NCI-H748 (cell line): ENCODE results near the gene POU6F2.
"Not testable (repeated sequence)": the region's sequence is repeated elsewhere in the genome, so short reads cannot be mapped to it uniquely, and the experiment has no call there.

Experiments used
- DNase-seq: peaks from one replicate; lab custom pipeline; 2025; ENCODE audit not compliant: unreplicated experiment; lab: John Stamatoyannopoulos, UW

Gene POU6F2

DNA sequence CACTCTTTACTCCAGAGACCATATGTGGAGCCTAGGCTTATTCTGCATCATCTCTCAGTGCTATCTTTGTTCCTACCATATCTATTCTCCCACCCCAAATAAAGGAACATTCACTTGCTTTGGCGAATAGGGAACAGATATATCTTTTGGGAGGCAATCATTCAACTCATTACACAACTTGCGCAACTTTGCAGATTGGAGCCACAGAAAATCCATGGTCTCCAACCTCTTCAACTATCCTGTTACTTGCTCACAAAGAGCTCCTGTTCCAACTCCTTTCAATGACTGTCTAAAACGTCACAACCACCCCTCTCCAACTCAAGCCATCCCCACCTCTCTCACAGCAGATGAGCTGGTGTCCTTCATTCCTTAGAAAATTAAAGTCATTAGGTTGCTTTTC, 203.7 kb downstream of the POU6F2 start:
- DNase-seq = no peak

DNA sequence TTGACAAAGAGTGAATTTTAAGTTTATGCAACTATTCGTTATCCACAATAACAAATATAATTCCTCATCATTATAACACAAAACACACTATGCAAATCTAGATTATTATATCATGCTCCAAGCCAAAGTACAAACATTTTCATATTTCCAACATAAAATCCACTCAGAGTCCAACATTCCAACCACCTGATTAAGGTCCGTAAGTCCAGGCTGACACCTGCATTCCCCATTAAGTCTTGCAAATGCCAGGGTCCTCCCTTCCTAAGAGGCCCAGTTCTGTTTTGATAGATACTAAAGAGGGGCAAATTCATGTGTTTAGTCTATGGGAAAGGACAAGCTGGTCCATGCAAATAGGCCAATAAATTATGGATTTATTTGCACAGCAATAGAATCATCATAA, 206.1 kb downstream of the POU6F2 start:
- no peak for DNase-seq

DNA sequence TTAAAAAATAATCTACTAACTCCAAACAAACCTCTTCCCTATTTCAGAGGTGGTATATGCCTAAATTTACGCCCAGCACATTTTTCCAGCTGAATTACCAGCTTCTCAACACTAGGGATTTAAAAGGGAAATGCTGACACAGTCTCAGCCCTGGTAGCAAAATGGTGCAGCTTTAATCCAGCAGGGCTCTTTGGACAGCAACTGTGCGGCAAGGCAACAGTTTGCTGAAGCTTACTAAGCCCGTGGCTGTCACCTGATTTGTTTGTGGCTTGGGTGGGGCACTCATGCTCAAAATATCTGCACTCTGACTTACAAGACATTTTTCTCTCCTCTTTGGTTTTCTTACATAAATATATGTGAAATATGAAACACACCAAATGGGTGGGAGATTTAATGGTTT, 206.7 kb downstream of the POU6F2 start:
- peak; percentile 19 for DNase-seq

DNA sequence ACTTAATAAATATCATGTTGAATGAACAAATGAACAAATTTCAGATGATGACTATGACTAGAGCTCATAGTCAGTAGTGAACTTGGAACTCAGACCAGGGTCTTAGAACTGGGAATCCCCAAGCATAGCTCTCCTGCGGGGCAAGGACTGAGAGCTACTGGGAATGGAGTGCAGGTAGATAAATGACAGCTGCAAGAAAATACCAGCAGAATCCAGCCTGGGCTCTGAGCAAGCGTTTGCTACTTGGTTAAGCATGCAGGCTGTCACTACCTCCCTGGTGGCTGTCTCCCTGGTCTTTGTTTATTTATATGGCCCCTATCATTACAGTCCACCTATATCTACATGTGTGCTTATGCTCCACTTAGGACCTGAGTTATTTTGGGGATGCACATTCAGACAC, 208.4 kb downstream of the POU6F2 start:
- no peak for DNase-seq

DNA sequence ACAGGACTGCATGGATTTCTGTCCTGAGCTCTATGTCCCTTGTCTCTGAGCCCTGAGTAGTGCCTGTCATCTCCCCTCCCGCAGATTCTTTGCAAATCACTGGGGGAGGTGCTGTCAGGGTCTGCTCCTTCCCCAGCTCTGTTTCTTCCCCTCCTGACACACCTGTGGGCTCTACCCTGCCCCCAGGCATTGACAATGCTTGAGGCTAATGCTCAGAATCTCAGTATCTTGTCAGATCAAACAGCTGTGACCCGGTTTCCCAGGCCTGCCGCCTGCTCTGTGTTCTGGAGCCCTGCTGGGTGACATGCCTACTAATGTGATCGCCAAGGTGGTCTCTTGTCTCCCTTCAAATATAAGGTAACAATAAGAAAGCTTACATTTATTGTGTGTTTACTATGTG, 209.0 kb downstream of the POU6F2 start:
- no peak for DNase-seq

DNA sequence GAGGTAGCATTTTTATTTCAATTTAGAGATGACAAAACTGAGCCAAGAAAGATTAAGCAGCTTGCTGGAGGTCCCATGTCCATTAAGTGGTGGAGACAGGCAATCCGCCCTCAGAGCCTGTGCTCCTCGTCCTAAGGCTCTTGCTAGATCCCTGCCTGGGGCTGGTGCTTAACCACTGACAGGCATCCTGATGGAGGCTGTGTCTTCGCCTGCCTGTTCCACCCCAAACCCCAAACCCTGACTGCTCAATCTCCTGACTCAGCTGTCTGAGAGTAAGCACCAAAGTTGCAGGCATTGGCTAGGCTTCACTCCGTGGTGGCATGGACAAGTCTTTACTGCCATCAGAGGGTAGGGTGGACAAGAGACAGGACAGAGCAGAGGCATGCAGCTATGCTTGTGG, 209.4 kb downstream of the POU6F2 start:
- DNase-seq = no peak

DNA sequence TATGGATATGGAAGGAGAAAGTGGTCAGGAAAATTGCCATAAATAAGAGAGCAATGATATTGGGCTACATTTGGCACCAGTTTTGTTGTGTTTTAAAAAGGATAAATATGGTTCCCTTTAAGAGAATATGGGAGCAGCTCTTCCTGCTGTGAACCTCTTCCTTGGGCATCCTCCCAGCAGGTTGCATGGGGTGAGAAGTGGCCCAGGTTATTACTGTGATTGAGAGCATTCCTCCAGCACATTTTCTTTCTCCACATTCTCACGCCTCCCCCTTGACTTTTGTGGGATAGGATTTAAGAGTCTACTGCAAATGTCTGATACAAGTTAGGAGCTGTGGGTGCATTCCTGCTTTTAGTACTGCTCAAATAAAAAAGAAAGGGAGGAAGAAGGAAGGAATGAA, 214.8 kb downstream of the POU6F2 start:
- DNase-seq = no peak

DNA sequence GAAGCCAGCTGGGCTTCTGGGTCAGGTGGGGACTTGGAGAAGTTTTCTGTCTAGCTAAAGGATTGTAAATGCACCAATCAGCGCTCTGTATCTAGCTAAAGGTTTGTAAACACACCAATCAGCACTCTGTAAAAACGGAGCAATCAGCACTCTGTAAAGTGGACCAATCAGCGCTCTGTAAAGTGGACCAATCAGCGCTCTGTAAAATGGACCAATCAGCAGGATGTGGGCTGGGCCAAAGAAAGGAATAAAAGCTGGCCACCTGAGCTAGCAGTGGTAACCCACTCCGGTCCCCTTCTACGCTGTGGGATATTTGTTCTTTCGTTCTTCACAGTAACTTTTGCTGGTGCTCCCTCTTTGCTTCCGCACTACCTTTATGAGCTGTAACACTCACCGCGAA, 216.7 kb downstream of the POU6F2 start:
- not testable (repeated sequence) for DNase-seq

DNA sequence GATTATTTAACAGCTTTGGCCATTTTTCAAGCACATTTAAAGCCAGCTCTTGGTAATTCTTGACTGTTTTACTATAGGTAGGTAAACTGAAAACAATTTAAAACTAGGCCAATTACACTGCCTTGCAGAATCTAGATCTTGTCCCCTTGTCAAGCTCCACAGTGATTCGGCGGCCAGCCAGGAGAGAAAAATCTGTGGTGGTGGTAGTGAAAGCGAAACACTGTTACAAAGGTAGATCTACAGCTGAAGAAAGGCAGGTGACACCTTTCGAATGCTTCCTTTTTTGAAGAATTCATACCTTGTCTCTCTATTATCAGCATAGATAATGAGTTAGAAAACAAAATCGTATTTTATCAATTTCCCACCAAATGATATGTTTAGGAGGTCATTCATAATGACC, 218.3 kb downstream of the POU6F2 start:
- no peak for DNase-seq

DNA sequence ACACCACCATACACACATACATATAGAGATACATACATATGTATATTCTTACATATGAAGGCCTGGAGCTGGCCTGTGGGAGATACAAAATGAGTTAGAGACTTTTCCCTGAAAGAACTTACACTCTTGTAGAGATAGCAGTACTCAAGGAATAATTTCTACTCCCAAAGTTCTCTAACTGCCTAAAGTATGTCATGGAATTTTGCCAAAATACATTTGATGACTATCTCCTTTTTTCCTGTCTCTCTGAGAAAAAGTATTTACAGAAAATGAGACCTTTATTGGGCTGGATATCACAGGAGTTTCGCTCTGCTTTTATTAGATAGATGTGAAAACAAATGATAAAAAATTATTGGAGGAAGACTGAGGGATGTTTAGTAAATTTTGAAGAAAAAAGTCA, 220.1 kb downstream of the POU6F2 start:
- no peak for DNase-seq

DNA sequence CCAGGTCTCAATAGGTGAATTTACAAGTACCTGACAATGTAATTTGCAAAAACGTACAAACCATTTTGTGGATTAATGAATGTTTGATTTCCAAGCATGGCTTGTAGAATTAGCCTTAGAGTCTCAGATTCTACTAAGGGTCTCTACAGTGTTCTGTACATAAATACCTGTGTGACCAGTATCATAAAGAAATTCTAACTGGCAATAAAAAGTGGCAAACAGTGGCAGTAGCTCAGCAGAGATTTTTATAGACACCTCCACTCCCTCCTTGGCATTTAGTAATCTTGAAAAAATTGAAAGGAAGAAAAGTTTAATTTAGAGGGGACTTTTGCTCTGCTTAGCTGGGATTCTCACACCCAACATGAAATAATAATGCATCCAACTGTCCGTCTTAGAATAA, 220.8 kb downstream of the POU6F2 start:
- DNase-seq = no peak

DNA sequence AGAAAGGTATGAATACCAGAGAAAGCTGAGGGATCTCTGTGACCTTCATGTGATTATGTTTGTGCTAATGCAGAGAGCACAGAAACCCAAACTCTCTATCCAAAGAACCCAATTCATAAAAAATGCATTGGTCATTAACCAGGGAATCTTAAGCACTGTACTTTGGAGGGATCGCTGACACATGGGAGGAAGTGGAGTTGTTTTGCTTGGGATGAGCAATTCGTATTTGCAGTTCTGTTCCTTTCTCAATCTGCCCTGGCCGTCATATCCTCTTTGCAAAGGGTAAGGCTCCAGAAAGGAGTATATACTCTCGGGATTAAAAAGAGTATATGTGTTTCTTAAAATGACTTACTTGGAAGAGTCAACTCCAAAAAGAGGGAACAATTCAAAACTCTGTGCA, 221.3 kb downstream of the POU6F2 start:
- no peak for DNase-seq

DNA sequence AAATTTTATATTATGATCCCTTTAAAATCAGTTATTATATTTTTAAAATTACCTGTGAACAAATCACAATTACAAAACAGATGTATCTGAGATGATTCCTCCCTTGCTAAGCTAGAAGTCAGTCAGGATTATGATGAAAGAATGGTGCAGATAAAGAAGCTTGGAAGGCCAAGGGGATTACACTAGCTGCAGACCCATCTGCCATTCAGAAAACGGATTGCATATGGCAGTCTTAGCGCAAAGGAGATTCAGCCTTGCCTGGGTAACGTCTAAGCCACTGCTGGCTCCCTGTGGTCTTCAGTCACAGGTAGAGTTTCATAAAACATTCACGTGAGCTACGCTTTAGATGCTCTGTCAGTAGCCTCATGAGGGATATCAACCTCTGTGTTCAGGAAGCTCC, 222.2 kb downstream of the POU6F2 start:
- DNase-seq = no peak

DNA sequence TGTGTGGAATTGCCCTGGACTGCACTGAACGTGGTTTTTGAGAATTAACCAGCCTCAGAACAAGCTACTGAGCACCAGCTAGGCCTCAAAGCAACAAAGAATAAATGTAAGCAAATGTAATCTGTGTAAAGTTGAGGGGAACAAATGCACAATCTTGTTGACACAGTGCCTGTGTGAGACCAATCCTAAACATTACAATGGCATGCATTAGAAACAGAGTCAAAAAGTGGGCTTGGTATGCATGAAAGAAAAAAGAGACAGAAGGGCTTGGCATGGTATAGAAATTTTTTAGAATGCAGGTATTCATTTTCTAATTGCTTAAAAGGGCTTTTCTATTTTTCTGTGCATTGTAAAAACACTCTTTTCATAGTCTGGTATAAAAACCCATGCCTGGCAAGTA, 224.3 kb downstream of the POU6F2 start:
- DNase-seq = no peak

DNA sequence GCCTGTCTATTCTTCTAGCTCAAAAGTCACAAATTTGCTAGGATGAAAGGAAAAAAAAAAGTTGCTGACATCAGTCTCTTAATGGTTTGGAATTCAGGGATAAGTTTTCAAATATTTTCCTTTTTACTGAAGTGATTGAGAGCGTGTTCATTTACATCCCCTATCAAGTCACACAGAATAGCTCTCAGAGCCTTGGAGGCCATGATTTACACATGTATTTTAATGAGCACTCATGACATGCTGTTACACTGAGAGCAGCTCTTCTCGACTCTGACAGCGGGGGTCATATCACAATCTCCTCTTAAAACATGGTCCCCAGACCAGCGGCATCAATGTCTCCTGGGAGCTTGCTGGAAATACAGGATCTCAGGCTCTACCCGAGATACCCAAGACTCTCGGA, 232.7 kb downstream of the POU6F2 start:
- no peak for DNase-seq

DNA sequence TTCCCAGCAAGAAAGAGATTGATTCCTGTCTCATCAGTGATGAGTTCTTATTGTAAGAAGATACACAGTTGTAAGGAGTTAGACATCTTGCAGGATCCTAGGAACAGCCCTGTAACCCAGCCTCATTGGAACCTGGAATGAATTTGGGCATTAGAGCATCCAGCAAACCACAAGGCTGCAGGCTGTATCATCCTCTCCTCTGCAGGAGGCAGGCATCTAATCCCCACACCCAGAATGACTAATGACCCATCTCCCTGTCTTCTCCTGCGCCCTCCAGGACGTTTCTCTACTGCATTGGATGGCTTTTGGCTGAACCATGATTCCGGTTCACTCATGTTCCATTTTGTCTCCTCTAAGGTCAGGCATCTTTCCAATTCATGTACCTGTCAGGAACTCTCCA, 233.9 kb downstream of the POU6F2 start:
- DNase-seq = no peak

DNA sequence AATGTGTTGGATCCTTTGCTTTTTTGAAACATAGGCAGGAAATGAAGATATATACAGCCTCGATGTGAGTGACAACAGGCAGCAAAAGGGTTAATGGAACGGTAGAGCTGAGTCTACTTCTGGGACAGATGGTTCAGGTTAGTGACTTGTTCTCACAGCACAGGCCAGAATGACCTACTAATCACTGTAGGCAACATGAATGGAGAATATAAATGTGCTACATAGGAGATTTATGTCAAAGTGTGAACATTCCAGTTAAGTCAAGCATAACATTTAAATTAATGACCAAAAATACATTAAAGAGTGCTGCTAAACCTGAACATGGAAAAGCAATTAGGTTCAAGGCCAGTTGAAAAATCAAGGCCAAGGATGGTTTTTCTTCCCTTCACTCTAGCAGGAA, 235.2 kb downstream of the POU6F2 start:
- DNase-seq = no peak

DNA sequence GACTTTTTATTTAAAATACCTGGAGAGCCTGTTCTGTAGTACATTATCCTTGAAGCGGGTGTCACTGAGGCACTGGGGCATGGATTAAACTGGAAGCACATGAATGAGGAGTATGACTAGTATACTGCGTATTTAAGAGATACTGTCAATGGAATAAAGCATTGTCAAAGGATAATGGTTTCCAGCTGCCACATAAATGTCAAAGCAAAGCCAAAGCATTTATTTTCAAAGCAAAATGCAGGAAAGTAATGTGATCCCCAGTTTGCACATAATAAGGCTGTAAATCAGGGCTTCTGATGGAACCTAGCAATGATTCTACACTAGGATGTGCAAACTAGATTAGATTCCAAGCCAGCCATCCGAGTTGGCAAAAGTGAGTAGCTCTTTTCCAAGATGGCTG, 240.1 kb downstream of the POU6F2 start:
- peak; percentile 69 for DNase-seq

DNA sequence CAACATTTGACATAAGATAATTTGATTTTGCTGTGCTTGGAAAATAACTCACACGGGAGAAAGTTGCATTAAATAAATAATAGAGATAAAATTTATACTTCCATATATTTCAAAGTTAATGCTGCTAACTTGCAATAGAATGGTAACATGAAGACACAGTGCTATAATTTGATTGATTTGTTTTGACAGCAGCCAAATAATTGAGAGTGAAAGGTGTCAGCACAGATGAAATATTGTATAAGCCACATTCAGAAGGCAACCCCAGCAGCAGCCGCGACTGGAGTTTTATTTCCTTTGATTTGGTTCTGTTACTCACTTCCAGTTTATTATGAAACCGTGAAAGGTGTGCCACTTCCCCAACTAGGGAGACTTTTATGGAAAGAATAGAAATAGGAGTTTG, 242.2 kb downstream of the POU6F2 start:
- DNase-seq = no peak

DNA sequence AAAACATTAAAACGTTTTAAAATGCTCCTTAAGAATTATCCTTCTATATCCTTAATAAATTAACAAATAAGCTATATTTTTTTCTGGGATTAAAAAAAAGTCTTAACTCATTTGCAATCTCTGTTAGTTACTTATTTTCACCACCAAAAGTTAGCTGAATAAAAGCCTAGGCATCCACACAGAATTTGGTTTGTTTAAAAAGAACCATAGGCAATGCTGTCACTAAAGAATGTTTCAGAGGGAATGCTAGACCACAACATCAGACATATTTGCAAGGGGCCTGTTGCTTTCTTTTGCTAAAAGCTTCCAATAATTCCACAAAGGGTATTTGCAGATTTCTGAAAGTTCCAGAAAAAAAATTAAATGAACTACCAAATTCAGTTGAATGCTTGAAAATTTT, 244.2 kb downstream of the POU6F2 start:
- DNase-seq = no peak

DNA sequence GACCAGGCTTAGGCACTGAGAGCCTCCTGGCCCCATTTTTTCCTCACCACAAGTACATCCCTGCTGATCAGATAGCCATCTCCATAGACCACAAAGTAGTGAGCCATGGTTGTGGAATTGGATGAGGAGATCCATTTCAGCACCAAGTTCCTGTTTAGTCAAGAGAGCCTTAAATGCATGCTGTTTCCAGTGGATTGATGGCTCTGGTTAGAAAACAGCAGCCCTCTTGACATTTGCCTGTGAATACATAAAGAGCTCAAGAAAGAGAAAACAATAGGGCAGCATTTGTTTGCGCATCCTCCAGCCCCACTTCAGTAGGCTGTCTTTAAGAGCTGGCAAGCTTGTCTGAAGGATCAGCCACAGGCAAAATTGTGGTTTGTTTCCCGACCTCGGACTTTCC, 251.2 kb downstream of the POU6F2 start:
- DNase-seq = peak; percentile 34

DNA sequence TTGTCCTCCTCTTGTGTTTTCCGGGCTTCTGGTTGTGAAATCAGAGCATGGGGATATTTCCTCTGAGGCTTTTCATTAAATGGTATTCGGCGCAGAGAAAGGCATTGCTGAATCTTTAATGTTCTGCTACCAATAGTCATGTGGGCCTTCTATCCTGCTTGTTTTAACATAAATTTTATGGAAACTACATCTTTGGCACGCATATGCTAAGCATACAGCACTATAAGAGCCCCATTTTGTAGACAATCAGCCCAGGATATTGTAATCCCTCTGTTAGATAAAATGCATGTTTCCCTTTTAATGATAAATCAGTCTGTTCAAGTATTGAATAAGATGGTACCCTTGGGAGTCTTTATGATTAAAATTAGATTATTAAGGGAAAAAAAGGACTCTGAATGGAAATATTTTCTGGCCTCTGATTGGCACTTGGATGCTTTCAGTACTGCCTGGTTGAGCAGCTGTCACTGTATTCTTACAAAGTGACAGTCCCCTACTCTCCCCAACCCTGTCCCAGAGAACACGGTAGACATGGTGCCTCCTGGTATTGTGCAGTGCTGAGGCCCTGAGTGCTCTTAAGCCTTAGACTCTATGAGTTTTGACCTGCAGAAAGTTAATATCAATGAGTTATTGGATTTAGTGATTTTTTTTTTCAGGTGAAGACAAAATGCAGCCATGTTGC, 256.3 kb downstream of the POU6F2 start:
- no peak for DNase-seq

DNA sequence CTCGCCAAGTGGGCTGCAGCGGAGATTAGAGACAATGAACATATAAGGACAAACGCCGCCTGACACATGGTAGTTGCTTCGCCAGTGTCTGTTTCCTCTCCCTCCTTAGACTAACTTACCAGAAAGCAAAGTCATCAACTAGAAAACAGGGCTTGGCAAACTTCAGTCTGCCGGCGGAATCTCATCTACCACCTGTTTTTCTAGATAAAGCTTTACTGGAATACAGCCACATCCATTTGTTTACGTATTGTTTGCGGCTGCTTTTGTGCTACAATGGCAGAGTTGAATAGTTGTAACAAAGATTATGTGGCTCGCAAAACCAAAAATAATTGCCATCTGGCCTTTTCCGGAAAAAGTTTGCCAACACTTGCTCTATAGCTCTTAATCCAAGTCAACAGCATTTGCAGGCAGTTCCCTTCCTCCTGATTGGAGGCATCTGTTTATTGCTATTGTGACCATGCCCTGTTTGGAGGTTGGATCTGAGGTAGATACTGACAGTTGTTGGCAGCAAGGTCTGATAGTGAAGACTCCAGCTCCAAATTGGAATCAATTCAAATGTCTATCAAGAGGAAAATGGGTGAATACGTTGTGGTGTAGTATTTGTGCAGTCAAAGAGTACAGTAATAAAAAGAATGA, 260.6 kb downstream of the POU6F2 start:
- DNase-seq = no peak
